Measurements from ENCODE around the gene TGM1. TPM values are rescaled to one million over a fixed set of nuclear protein-coding genes. Genes with fewer than 3 reads are reported as not detected.

Gene TGM1
- total RNA-seq, 1 experiment from 2014 or later = 2.9 TPM

- no peaks in the 10 kb centered on the region for H3K36me3 Mint-ChIP-seq (ENCODE audit: insufficient read depth in 1 of 3, low read depth in 3 of 3)
- no peak overlapping the region for H3K27ac ChIP-seq (ENCODE audit: insufficient read length, low read depth, low read length)
- H2BK120ac ChIP-seq (ENCODE audit: low read depth, low read length, poor library complexity, severe bottlenecking) = no peak overlapping the region
- no peak overlapping the region for H2BK15ac ChIP-seq (ENCODE audit: low read depth, low read length)
- no peaks in the 10 kb centered on the region for H3K27me3 ChIP-seq (ENCODE audit: insufficient read depth, low read length)
- H3K4ac ChIP-seq (ENCODE audit: low read depth, low read length) = no peak overlapping the region
- H3K79me2 ChIP-seq (ENCODE audit: insufficient read depth, low read length) = no peaks in the 10 kb centered on the region
- no peaks in the 10 kb centered on the region for H3K23me2 ChIP-seq (ENCODE audit: insufficient read length, low read depth, low read length, poor library complexity, severe bottlenecking)
- H3K79me1 ChIP-seq (ENCODE audit: insufficient read depth, low read depth, low read length, poor library complexity, severe bottlenecking) = no peaks in the 10 kb centered on the region
- H3K4me3 Mint-ChIP-seq = no peak overlapping the region
- H4K5ac ChIP-seq (ENCODE audit: insufficient read length, low read depth, low read length) = no peak overlapping the region
- H2AK5ac ChIP-seq (ENCODE audit: insufficient read length, low read length) = no peak overlapping the region
- no peak overlapping the region for H4K91ac ChIP-seq (ENCODE audit: insufficient read length, low read depth, low read length)
- TF ChIP-seq CTCF (conservative IDR thresholded peaks at IDR 0.05) = no peak
- no peak overlapping the region for H3K9ac ChIP-seq (ENCODE audit: extremely low read depth, insufficient read length, low read length)
- no peak overlapping the region for H2BK20ac ChIP-seq (ENCODE audit: low read depth, low read length, poor library complexity, severe bottlenecking)
- H3K23ac ChIP-seq (ENCODE audit: insufficient read length, low read depth, low read length) = no peak overlapping the region
- H3K4me1 ChIP-seq (ENCODE audit: insufficient read depth, low read length) = no peaks in the 10 kb centered on the region
- no peak for DNase-seq
- H3K18ac ChIP-seq (ENCODE audit: insufficient read length, low read depth, low read length) = no peak overlapping the region
- no peak overlapping the region for H4K8ac ChIP-seq (replicated peaks; ENCODE audit: insufficient read length, low read depth, low read length)
- H3K27ac Mint-ChIP-seq = peak overlapping the region in 2 of 3 experiments; percentile 44 to 65; a peak in 2 of 7 replicates
- no peak overlapping the region for H2BK12ac ChIP-seq (ENCODE audit: insufficient read length, low read depth, low read length)
- H3K4me1 Mint-ChIP-seq = no peaks in the 10 kb centered on the region; a peak in 1 of 4 replicates
- H3K9me3 ChIP-seq (ENCODE audit: control insufficient read depth, low read depth, low read length) = no peaks in the 10 kb centered on the region
- no peak overlapping the region for H2AFZ ChIP-seq (ENCODE audit: low read length)
- H4K20me1 ChIP-seq (ENCODE audit: control insufficient read depth, insufficient read depth, insufficient read length) = no peaks in the 10 kb centered on the region
- no peak overlapping the region for H3T11ph ChIP-seq (ENCODE audit: low read length)
- no CpG with 5 or more reads among the region's 8 CpGs for WGBS (ENCODE audit: extremely low coverage, insufficient read length, low lambda C conversion rate)
- no peaks in the 10 kb centered on the region; the same call in none of the 2 replicates for H3K27me3 Mint-ChIP-seq (ENCODE audit: low read depth)
- no peaks in the 10 kb centered on the region for H3K9me3 Mint-ChIP-seq
- H2BK5ac ChIP-seq (ENCODE audit: insufficient read length, low read length) = no peak overlapping the region
- H3K14ac ChIP-seq (ENCODE audit: insufficient read depth, low read length) = no peak overlapping the region
- H3K56ac ChIP-seq (ENCODE audit: insufficient read length, low read depth, low read length) = no peak overlapping the region
- no peak overlapping the region for H3K4me2 ChIP-seq (ENCODE audit: insufficient read depth, insufficient read length, low read length)
Observed at GRCh38 chr14:24255438-24255837, 7.5 kb downstream of the TGM1 start.
